Activated CD4-positive, alpha-beta T cell treated with anti-CD3 and anti-CD28 coated beads, Interleukin-2, amount 50 U/mL, for 1 hour (primary cell): Measurements from ENCODE around the gene FOCAD.

Experiments
- DNase-seq: peaks from one replicate; pipeline ENCODE4 v3.0.0-alpha.2; 2020

The FOCAD gene

DNA sequence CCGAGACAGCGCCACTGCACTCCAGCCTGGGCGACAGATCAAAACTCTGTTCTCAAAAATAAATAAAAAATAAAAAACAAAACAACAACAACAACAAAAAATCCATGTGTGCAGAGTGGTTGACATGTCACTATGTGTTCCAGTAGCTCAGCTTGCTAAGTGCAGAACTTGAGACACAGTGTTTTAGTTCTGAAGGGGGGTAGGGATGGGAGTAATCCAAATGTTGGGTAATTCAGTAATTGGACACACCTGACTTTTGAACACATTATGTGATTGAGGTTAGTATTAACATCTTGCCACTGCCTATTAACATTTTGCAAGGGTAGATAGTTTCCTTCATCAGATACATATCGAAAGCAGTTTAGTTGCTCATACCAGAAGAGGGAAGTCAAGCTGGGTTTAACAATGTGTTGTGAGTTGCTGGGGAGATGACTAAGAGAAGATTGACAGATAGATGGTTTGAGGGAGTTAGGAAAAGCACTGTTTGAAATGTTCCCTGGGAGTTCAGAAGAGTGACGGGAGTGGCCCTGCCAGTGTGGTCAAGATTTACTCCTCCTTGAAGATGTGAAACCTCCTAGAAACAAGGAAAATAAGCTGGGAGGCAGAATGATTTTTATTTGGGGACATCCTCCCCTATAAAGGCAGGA is 346.5 kb downstream of the FOCAD start:
- DNase-seq = no peak

DNA sequence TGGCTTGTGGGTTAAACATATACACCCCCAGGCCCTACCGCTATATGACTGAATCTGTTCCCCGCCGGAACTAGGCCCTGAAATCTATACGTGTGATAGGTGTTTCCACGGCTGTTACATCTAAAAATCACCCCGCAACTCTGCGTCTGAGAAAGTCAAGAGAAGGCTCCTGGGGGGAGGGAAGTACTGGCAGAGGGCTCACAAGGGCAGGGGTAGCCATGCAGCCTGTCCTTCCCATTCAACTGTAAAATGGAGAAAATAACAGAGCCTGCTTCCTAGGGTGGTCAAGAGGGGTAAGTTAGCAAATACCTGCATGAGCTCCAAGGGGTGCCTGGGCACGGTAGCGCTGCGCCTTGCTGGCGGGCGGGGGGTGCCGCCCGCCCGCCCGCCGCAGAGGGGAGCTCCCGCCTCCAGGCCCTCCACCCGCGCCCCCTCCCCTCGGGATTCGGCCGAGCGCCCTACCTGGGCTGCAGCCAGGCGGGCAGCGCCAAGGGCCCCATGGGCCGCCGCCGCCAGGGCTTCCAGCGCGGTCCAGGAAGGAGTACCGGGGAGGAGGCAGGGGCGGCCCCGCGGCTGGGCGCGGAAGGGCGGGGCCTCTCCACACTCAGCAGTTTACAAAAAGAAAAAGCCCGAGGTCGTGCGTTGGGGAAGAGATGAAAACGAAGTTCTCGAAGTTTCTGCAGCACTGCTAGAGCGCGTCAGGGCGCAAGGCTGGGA is 347.2 kb downstream of the FOCAD start, which contains the start of gene HACD4:
HACD4 (minus strand) TSS at position 550 of the 717 bp plus-strand sequence; CDS start at position 500, 50 bp downstream.
- peak; percentile 62 for DNase-seq

DNA sequence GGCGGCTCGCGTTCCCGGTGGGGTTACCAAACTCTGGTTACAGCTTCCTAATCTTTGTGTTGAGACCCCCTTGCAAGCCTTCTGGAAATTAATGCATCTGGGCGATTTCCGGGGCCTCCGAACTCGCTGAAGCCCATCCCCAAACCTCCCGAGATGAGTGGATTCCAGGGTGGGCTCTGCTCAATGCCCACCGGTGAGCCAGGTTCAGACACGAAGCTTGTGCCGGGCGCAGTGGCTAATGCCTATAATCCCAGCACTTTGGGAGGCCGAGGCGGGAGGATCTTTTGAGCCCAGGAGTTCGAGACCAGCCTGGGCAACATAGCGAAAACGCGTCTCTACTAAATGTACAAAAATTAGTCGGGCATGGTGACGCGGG is 347.7 kb downstream of the FOCAD start:
- DNase-seq = no peak

DNA sequence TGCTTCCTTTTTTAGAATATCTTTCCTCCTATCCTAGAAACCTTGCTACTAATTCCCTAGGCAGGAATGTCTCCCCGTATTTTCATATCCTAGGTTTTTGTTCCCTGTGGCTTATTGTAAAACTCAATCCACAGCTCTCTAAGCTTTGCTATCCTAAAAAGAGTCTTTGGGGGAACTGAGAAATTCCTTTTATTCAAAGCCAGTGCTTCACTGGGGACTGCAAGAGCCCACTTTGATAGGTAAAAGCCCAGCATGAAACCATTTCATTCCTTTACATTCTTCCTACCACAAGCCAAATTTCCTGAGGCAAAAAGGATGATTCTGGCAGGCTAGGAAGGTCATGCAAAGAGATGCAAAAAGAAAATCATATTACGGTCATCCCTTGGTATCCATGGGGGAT is 353.2 kb downstream of the FOCAD start:
- DNase-seq = no peak

DNA sequence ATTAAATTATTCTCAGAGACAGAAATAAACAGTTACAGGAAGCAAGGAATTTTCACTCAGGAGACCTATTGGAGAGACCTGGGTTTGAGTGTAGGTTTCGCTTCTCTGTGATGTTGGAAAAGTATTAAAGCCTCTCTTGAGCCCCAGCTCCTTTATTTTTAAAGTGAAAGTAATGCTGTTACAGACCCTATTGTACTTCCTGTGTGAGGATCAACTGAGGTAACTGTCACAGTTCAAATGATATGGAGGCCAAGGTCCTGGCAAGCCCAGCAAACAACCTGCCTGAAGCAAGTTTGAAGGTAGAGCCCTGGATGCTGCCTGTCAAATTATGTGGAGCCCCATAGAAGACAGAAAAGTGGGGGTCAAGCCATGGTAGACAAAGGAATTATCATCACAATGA is 355.2 kb downstream of the FOCAD start:
- no peak for DNase-seq

DNA sequence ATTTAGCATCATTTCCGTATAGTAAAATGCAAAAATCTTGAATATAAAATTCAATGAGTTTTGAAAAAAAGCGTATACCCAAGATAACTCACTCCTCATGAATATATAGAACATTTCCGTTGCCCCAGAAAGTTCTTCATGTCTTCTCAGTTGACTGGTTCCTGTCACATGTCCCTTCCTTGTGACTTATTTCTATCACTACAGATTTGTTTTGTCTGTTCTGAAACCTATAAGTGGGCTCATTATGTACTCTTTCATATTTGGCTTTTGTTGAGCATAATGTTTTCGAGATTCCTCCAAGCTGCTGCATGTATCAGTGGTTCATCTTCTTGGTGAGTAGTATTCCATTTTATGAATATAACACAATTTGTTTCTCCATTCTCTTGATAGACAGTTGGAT is 358.4 kb downstream of the FOCAD start:
- DNase-seq = no peak

DNA sequence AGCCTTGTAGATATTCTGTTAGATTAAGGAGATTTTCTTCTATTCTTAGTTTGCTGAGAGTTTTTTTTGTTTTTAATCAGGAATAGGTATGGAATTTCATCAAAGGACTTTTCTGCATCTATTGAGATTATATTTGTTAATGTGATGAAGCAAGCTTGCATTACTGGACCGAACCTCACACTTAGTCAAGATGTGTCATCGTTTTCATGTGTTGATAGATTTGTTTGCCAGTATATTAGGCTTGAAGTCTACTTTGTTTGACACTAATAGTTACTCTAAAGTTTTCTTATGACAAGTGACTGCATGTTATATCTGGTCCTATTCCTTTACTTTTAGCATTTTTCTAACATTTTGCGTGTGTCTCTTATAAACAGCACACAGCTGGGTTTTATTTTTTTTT is 359.8 kb downstream of the FOCAD start:
- DNase-seq = no peak
